ENCODE data around the gene KLF11. TPM values are rescaled to one million over a fixed set of nuclear protein-coding genes. Genes with fewer than 3 reads are reported as not detected.

The KLF11 gene
- total RNA-seq, 1 donor: 8.3 TPM

- Histone ChIP-seq H3K4me1 (ENCODE audit: insufficient read depth, low read length) (peaks cover 35% of the 10 kb centered on the region), H3K27me3 (ENCODE audit: insufficient read depth, low read length) (no peaks in the 10 kb centered on the region), H3K4me3 (ENCODE audit: insufficient read depth, low read length) (no peak overlapping the region), H3K9me3 (ENCODE audit: low read depth, low read length) (no peaks in the 10 kb centered on the region), H3K79me2 (ENCODE audit: insufficient read depth, low read length) (no peaks in the 10 kb centered on the region), H3K36me3 (ENCODE audit: insufficient read depth, low read length) (no peaks in the 10 kb centered on the region), H4K20me1 (ENCODE audit: insufficient read depth, low read length) (no peaks in the 10 kb centered on the region), H2AFZ (ENCODE audit: low read length) (peak overlapping the region; percentile 41), H3K27ac (ENCODE audit: low read depth, low read length) (no peak overlapping the region), H3K4me2 (ENCODE audit: insufficient read depth, low read length) (no peak overlapping the region)
- no peak for TF ChIP-seq CTCF (IDR thresholded peaks at IDR 0.05; ENCODE audit: extremely low read depth, low read depth, low read length)
- DNase-seq (ENCODE audit: insufficient read length, low spot score, missing footprints): peak; percentile 93
Observed at GRCh38 chr2:10007435-10007834, 35.9 kb upstream of the KLF11 start.

GRCh38 chr2:10007921-10008808 is 35.2 kb upstream of the KLF11 start:
- Histone ChIP-seq H3K27me3 (ENCODE audit: insufficient read depth, low read length) (no peaks in the 10 kb centered on the region), H3K4me1 (ENCODE audit: insufficient read depth, low read length) (peaks cover 33% of the 10 kb centered on the region), H3K9me3 (ENCODE audit: low read depth, low read length) (no peaks in the 10 kb centered on the region), H3K4me2 (ENCODE audit: insufficient read depth, low read length) (peak overlapping the region; percentile 75), H2AFZ (ENCODE audit: low read length) (peak overlapping the region; percentile 67), H3K4me3 (ENCODE audit: insufficient read depth, low read length) (peak overlapping the region; percentile 50), H3K27ac (ENCODE audit: low read depth, low read length) (peak overlapping the region; percentile 45), H4K20me1 (ENCODE audit: insufficient read depth, low read length) (no peaks in the 10 kb centered on the region), H3K36me3 (ENCODE audit: insufficient read depth, low read length) (no peaks in the 10 kb centered on the region), H3K79me2 (ENCODE audit: insufficient read depth, low read length) (no peaks in the 10 kb centered on the region)
- peak; percentile 85 for DNase-seq (ENCODE audit: insufficient read length, low spot score, missing footprints)
- peak; percentile 32 for TF ChIP-seq CTCF (IDR thresholded peaks at IDR 0.05; ENCODE audit: extremely low read depth, low read depth, low read length)

- Histone ChIP-seq H2AFZ (ENCODE audit: low read length) (peak overlapping the region; percentile 67), H3K27me3 (ENCODE audit: insufficient read depth, low read length) (no peaks in the 10 kb centered on the region), H3K9me3 (ENCODE audit: low read depth, low read length) (no peaks in the 10 kb centered on the region), H3K27ac (ENCODE audit: low read depth, low read length) (peak overlapping the region; percentile 45), H3K4me2 (ENCODE audit: insufficient read depth, low read length) (peak overlapping the region; percentile 75), H3K79me2 (ENCODE audit: insufficient read depth, low read length) (no peaks in the 10 kb centered on the region), H3K4me3 (ENCODE audit: insufficient read depth, low read length) (peak overlapping the region; percentile 50), H3K36me3 (ENCODE audit: insufficient read depth, low read length) (no peaks in the 10 kb centered on the region), H4K20me1 (ENCODE audit: insufficient read depth, low read length) (no peaks in the 10 kb centered on the region), H3K4me1 (ENCODE audit: insufficient read depth, low read length) (peaks cover 33% of the 10 kb centered on the region)
- no peak for TF ChIP-seq CTCF (IDR thresholded peaks at IDR 0.05; ENCODE audit: extremely low read depth, low read depth, low read length)
- DNase-seq (ENCODE audit: insufficient read length, low spot score, missing footprints): peak; percentile 88
Observed at GRCh38 chr2:10008809-10009176, 34.6 kb upstream of the KLF11 start.

GRCh38 chr2:10009271-10009810 is 34.0 kb upstream of the KLF11 start:
- TF ChIP-seq CTCF (IDR thresholded peaks at IDR 0.05; ENCODE audit: extremely low read depth, low read depth, low read length): no peak
- H3K4me2 ChIP-seq (ENCODE audit: insufficient read depth, low read length): no peak overlapping the region
- H2AFZ ChIP-seq (ENCODE audit: low read length): no peak overlapping the region

More at GRCh38 chr2:10009271-10009810, 34.0 kb upstream of the KLF11 start:
- Histone ChIP-seq H4K20me1 (ENCODE audit: insufficient read depth, low read length) (no peaks in the 10 kb centered on the region), H3K4me3 (ENCODE audit: insufficient read depth, low read length) (no peak overlapping the region), H3K79me2 (ENCODE audit: insufficient read depth, low read length) (no peaks in the 10 kb centered on the region), H3K36me3 (ENCODE audit: insufficient read depth, low read length) (no peaks in the 10 kb centered on the region), H3K27ac (ENCODE audit: low read depth, low read length) (no peak overlapping the region), H3K27me3 (ENCODE audit: insufficient read depth, low read length) (no peaks in the 10 kb centered on the region), H3K4me1 (ENCODE audit: insufficient read depth, low read length) (peaks cover 33% of the 10 kb centered on the region), H3K9me3 (ENCODE audit: low read depth, low read length) (no peaks in the 10 kb centered on the region)
- DNase-seq (ENCODE audit: insufficient read length, low spot score, missing footprints): peak; percentile 13

All from osteoblast (primary cell).